Chondrocyte (in vitro differentiated cells): Measurements from ENCODE around the gene DSCAML1. TPM values are rescaled to one million over a fixed set of nuclear protein-coding genes. Genes with fewer than 3 reads are reported as not detected.

Source experiments
- DNase-seq: peaks from one replicate; pipeline ENCODE4 v3.0.0; 2021; ENCODE audit warnings: mixed read lengths, low spot score
- H3K27ac Mint-ChIP-seq: one replicate; pipeline ENCODE4 v1.8.0; 2021; ENCODE audit warnings: mild to moderate bottlenecking, moderate library complexity, mixed read lengths; ENCODE audit not compliant: unreplicated experiment
- H3K27me3 Mint-ChIP-seq: 2 replicates; pipeline ENCODE4 v1.8.0; 2021; ENCODE audit warnings: low read depth, mixed read lengths
- H3K36me3 Mint-ChIP-seq: 2 replicates; pipeline ENCODE4 v1.8.0; 2021; ENCODE audit warnings: low read depth, mixed read lengths
- H3K4me1 Mint-ChIP-seq: 2 replicates; pipeline ENCODE4 v1.8.0; 2021; ENCODE audit warnings: low read depth, mild to moderate bottlenecking, mixed read lengths
- H3K4me3 Mint-ChIP-seq: one replicate; pipeline ENCODE4 v1.8.0; 2021; ENCODE audit warnings: mild to moderate bottlenecking, moderate library complexity, mixed read lengths; ENCODE audit not compliant: unreplicated experiment
- H3K9me3 Mint-ChIP-seq: 2 replicates; pipeline ENCODE4 v1.8.0; 2021; ENCODE audit warnings: low read depth, mixed read lengths
- total RNA-seq: library from RNA; stranded (reverse); gene quantifications from 3 replicates; pipeline ENCODE4 v1.2.1, GENCODE V29; 2021
- TF ChIP-seq, protein P1 (sequence below): fragments of 200-600 bp; sonication (generic); IDR thresholded peaks from 2 replicates; pipeline ENCODE4 v1.5.0; 2021; ENCODE audit warnings: antibody characterized with exemption, mild to moderate bottlenecking, moderate library complexity

DSCAML1 gene
- total RNA-seq, 1 donor from 2014 or later = not detected

DNA sequence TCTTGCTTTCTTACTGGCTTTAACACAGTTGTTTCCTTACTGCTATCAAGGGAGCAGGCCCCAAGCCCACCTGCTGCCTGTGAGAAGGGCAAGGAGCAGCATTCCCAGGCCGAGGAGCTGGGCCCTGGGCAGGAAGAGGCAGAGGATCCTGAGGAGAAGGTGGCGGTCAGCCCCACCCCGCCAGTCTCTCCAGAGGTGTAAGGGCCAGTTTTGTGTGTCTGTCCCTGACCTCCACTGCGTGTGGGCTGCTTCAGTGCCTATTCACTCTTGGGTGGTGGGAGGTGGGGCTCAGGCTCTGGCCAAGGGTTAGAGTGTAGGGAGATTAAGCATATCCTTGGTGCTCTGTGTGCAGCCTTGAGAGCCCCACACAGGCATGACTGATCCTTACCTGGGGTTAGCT is 414.3 kb downstream of the DSCAML1 start:
- peaks cover 23% of the 10 kb centered on the region for H3K36me3 Mint-ChIP-seq
- no peak overlapping the region for H3K27ac Mint-ChIP-seq
- no peaks in the 10 kb centered on the region for H3K27me3 Mint-ChIP-seq
- no peak for DNase-seq
- no peak overlapping the region for H3K4me3 Mint-ChIP-seq
- H3K4me1 Mint-ChIP-seq = no peaks in the 10 kb centered on the region
- TF ChIP-seq, protein P1, sequence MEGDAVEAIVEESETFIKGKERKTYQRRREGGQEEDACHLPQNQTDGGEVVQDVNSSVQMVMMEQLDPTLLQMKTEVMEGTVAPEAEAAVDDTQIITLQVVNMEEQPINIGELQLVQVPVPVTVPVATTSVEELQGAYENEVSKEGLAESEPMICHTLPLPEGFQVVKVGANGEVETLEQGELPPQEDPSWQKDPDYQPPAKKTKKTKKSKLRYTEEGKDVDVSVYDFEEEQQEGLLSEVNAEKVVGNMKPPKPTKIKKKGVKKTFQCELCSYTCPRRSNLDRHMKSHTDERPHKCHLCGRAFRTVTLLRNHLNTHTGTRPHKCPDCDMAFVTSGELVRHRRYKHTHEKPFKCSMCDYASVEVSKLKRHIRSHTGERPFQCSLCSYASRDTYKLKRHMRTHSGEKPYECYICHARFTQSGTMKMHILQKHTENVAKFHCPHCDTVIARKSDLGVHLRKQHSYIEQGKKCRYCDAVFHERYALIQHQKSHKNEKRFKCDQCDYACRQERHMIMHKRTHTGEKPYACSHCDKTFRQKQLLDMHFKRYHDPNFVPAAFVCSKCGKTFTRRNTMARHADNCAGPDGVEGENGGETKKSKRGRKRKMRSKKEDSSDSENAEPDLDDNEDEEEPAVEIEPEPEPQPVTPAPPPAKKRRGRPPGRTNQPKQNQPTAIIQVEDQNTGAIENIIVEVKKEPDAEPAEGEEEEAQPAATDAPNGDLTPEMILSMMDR = no peak
- no peaks in the 10 kb centered on the region for H3K9me3 Mint-ChIP-seq

DNA sequence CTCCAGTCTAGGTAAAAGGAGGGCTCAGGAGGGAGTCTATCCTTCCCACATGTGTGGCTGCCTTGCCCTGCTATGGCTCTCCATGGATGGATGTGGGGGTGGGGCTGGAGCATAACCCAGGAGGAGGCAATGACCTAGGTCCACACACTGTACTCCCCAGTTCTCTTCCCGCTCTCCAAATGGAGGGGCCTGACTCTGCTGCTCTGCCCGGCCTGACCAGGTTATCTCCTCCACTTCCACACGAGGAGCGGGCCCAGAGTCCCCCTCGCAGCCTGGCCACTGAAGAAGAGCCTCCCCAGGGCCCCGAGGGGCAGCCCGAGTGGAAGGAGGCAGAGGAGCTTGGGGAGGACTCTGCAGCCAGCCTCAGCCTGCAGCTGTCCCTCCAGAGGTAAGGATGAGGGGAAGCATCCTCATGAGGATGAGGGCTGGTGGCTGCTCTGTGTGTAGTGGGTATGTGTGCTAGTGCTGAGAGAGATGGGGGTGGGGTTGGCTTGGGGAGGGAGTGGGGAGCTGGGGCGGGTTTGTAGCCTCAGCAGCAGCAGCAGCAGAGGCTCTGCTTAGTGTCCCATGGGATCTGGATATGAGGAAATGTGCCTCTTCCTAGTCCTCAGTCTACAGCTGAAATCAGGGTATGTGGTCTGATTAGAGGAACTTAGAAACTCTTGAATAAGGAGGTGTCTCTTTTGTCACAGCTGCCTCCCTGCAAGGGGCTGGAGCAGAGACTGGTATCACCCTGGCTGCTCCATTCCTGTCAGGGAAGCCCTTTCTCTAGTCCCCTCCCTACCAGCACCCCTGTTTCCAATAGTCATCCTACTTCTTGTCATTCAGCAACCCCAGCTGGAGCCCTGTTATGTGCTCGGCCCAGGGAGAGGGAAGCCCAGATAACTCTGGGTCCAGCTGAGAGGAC is 415.3 kb downstream of the DSCAML1 start:
- Mint-ChIP-seq H3K27me3 (no peaks in the 10 kb centered on the region), H3K4me1 (no peaks in the 10 kb centered on the region), H3K27ac (no peak overlapping the region), H3K4me3 (no peak overlapping the region), H3K36me3 (peaks cover 23% of the 10 kb centered on the region), H3K9me3 (no peaks in the 10 kb centered on the region)
- TF ChIP-seq, protein P1 = no peak
- DNase-seq = no peak

DNA sequence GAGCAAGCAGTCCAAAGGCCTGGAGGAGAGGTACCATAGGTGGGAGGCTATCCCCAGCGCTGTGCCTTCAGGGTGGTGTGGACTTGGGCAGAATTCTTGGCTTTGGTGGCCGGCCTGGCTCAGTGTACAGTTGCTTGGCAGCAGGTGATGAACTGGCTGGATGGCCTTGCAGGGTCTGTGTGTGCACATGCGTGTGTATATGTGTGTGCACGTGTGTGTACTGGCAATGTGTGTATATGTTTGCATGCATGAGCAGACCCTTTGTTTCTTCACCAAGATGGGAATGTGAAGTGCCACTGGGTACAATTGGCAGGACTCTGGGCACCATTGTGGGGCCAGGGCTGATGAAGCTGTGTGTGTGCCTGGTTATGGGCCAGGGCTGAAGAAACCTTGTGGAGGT is 416.3 kb downstream of the DSCAML1 start:
- H3K9me3 Mint-ChIP-seq = no peaks in the 10 kb centered on the region
- no peaks in the 10 kb centered on the region for H3K4me1 Mint-ChIP-seq
- H3K27me3 Mint-ChIP-seq = no peaks in the 10 kb centered on the region
- TF ChIP-seq, protein P1 = no peak
- no peak overlapping the region for H3K27ac Mint-ChIP-seq
- H3K4me3 Mint-ChIP-seq = no peak overlapping the region
- no peak for DNase-seq
- peaks cover 30% of the 10 kb centered on the region for H3K36me3 Mint-ChIP-seq

DNA sequence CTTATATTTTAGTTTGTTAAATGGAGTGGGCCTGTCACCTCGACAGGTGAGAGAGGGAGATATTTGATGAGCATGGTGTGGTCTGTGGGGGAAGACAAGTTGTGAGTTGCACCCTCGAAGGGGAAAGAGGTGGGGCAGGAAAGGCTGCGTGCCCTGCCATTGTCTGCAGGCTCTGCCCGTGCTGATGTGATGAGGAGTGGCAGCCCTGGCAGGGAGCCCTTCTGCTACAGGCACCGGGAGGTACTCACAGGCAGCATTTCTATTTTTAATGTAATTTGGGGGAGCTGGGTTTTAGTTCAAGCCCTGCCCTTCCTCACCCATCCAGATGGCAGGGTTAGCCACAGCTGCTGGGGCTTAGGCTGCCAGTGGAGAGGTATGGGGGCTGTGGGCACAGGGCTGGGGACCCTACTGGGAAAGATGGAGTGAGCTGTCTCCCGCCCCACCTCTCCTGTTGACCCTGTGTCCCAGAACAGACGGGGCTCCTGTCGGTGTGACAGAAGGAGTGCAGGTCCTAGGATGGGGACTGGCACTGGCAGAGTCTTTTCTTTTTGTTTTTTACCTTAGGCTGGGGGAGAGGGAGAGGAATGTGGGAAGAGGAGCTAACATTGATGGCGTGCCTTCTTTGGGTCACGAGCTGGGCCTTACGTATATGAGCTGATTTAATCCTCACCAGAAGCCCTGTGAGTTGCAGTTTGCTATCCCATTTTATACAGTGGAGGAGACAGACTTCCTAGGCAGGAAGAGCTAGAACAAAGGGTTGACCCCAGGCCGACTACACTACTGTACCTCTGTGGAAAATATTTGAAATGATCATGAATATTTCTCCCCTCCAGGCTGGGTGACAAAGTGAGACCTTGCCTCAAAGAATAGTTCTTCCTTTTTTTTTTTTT is 417.8 kb downstream of the DSCAML1 start:
- Mint-ChIP-seq H3K27ac (no peak overlapping the region), H3K4me3 (no peak overlapping the region), H3K27me3 (no peaks in the 10 kb centered on the region), H3K4me1 (no peaks in the 10 kb centered on the region), H3K9me3 (no peaks in the 10 kb centered on the region), H3K36me3 (peaks cover 36% of the 10 kb centered on the region)
- no peak for DNase-seq
- TF ChIP-seq, protein P1 = no peak

Other genes with a start within 250 kb of the DSCAML1 start
- gene FXYD2, start 27.5 kb upstream of the DSCAML1 start, total RNA-seq = not detected in 3 replicates
- gene FXYD6, start 79.4 kb upstream of the DSCAML1 start, total RNA-seq = 0.53 to 3.0 TPM (median 2.8 TPM) in 3 replicates
- gene TMPRSS13, start 132.2 kb upstream of the DSCAML1 start, total RNA-seq = not detected in 3 replicates
- gene IL10RA, start 189.2 kb upstream of the DSCAML1 start, total RNA-seq = 0.12 to 0.77 TPM in 2 of 3 replicates, not detected in the other